Psoas muscle (tissue), 8 donors: Measurements from ENCODE around the gene ARSH. TPM values are rescaled to one million over a fixed set of nuclear protein-coding genes. Genes with fewer than 3 reads are reported as not detected.
A peak's percentile ranks its signal among the peaks of the same experiment; 100 is the strongest.

Source experiments
- ATAC-seq, 4 donors: fragments of 200-7000 bp; cut with Tn5 transposase; one replicate each; pipeline ENCODE4 v1.9.1; 2020; ENCODE audit warnings: moderate library complexity in 3 of 4, mild to moderate bottlenecking in 2 of 4
- DNase-seq, 2 donors: peaks; one replicate each; pipeline ENCODE4 v3.0.0-alpha.2; 2020
- H3K27ac ChIP-seq: fragments of 200-600 bp; one replicate; pipeline ENCODE4 v1.8.0; 2022
- H3K27me3 ChIP-seq, 3 donors: fragments of 200-600 bp in 1 of 3; one replicate each; pipeline versions ENCODE4 v1.6.1 to v1.8.0; 2013 to 2022; ENCODE audit warnings: low read length in 2 of 3, mild to moderate bottlenecking in 2 of 3, moderate library complexity in 1 of 3; ENCODE audit not compliant: insufficient read depth in 3 of 3
- H3K36me3 ChIP-seq, 2 donors: fragments of 200-600 bp in 1 of 2; one replicate each; pipeline versions ENCODE4 v1.6.1 to v1.8.0; 2013 to 2022; ENCODE audit warnings: low read depth in 1 of 2, mild to moderate bottlenecking in 1 of 2, moderate library complexity in 1 of 2; ENCODE audit not compliant: insufficient read depth in 1 of 2
- H3K4me1 ChIP-seq: fragments of 200-600 bp; one replicate; pipeline ENCODE4 v1.8.0; 2022
- H3K4me3 ChIP-seq: fragments of 200-600 bp; one replicate; pipeline ENCODE4 v1.8.0; 2022; ENCODE audit warnings: mild to moderate bottlenecking
- H3K9me3 ChIP-seq: fragments of 200-600 bp; one replicate; pipeline ENCODE4 v1.8.0; 2022
- CTCF ChIP-seq: fragments of 200-600 bp; IDR thresholded peaks from one replicate; pipeline ENCODE4 v1.8.0; 2022; ENCODE audit warnings: antibody characterized with exemption
- WGBS, 3 donors: extraction: QIAGEN DNeasy Blood & Tissue Kit; methylation state at CpG; one replicate each; pipeline versions ENCODE4 v1.1.6 to v1.1.7; 2013; 5-methylcytosine and 5-hydroxymethylcytosine counted together
- intact Hi-C, 2 donors: fragments of 100-400 bp; cut with DNase I; formaldehyde crosslinking; loops; one replicate each; pipeline versions ENCODE4 v1.11.0 to v1.14.2; 2022
- polyA plus RNA-seq, 3 donors: library from polyadenylated mRNA; stranded (reverse); fragments of 200-250 nt; gene quantifications; one replicate each; pipeline ENCODE4 v1.2.3, GENCODE V29; 2013
- total RNA-seq, 4 donors: library from RNA; stranded (reverse); fragmentation: NEBNext Ultra II Directional in 2 of 4; extraction: Animal tissue kit (Norgen Biotek cat#: 25700) in 2 of 4; gene quantifications; one replicate each; pipeline versions ENCODE4 v1.2.1 to v1.2.4, GENCODE V29; 2021 to 2023
- donor health status: healthy with polysubstance abuse.
- donor health status: DM: no; HTN: no; CAD: no; lungs with moderate emphysema.
- donor health status: Bipolar disorder and iron deficiency.
- donor health status: healthy.
- donor health status: DM: yes; HTN: yes; CAD: no.
- donor health status: DM: no; HTN: no; CAD: no.
- donor health status: DM: no; HTN: no; CAD: no.
- donor health status: DM: yes; HTN: yes; CAD: no.

The ARSH gene
- total and polyA plus RNA-seq, 7 donors = not detected

- intact Hi-C loops = no loop called here
- Histone ChIP-seq H3K27me3 (peaks cover 0 to under 1% (median 0%) of the 10 kb centered on the region in 3 donors), H3K4me1 (no peaks in the 10 kb centered on the region), H3K9me3 (no peaks in the 10 kb centered on the region), H3K27ac (no peak overlapping the region), H3K4me3 (no peak overlapping the region), H3K36me3 (no peaks in the 10 kb centered on the region)
- no peak for TF ChIP-seq CTCF
- no peak for ATAC-seq
- no peak for DNase-seq
- WGBS, 3 donors = 82 to 85% (median 83%) methylated on average over 6 of the region's 6 CpGs
These were observed 40.4 kb upstream of the ARSH start for GRCh38 chrX:2965965-2966364.

- TF ChIP-seq CTCF = no peak
- DNase-seq (no peak), ATAC-seq (no peak)
- H3K27ac ChIP-seq = no peak overlapping the region
- no peaks in the 10 kb centered on the region for H3K27me3 ChIP-seq
- 81 to 92% (median 86%) methylated on average over 3 of the region's 3 CpGs for WGBS, 3 donors
- no peaks in the 10 kb centered on the region for H3K36me3 ChIP-seq
- intact Hi-C loops = no loop called here
- H3K9me3 ChIP-seq = no peaks in the 10 kb centered on the region
- no peak overlapping the region for H3K4me3 ChIP-seq
- H3K4me1 ChIP-seq = no peaks in the 10 kb centered on the region
These were observed 39.3 kb upstream of the ARSH start for GRCh38 chrX:2967012-2967411.

GRCh38 chrX:2967584-2967983, 38.8 kb upstream of the ARSH start:
- intact Hi-C loops = no loop called here
- no peak for DNase-seq
- H3K4me1 ChIP-seq = no peaks in the 10 kb centered on the region
- no peak for TF ChIP-seq CTCF
- no peak overlapping the region for H3K27ac ChIP-seq
- ATAC-seq = no peak
- no peaks in the 10 kb centered on the region for H3K9me3 ChIP-seq
- H3K27me3 ChIP-seq = no peaks in the 10 kb centered on the region
- no peaks in the 10 kb centered on the region for H3K36me3 ChIP-seq
- H3K4me3 ChIP-seq = peak overlapping the region; percentile 15
- WGBS, 3 donors = 48 to 59% (median 50%) methylated on average over 14 of the region's 14 CpGs

GRCh38 chrX:2967998-2968909, 38.1 kb upstream of the ARSH start:
- no peaks in the 10 kb centered on the region for H3K27me3 ChIP-seq
- no peak overlapping the region for H3K27ac ChIP-seq
- DNase-seq = no peak
- 21 to 33% (median 22%) methylated on average over 26 to 27 of the region's 27 CpGs for WGBS, 3 donors
- intact Hi-C loops = no loop called here
- peak overlapping the region; percentile 15 for H3K4me3 ChIP-seq
- ATAC-seq = no peak
- H3K4me1 ChIP-seq = no peaks in the 10 kb centered on the region
- H3K36me3 ChIP-seq = no peaks in the 10 kb centered on the region
- no peak for TF ChIP-seq CTCF
- H3K9me3 ChIP-seq = no peaks in the 10 kb centered on the region
